OCI-LY1 (cell line): Measurements from ENCODE around the gene ERBB4.

Experiments
- H2AFZ ChIP-seq: fragments of 200-600 bp; sonication (generic), shearing (Covaris generic); 2 replicates; pipeline ENCODE4 v1.6.0; 2014; ENCODE audit warnings: antibody characterized with exemption, mild to moderate bottlenecking, low read length
- H3F3A ChIP-seq: fragments of 200-600 bp; sonication (generic), shearing (Covaris generic); 2 replicates; pipeline ENCODE4 v1.6.0; 2014; ENCODE audit warnings: mild to moderate bottlenecking, antibody characterized with exemption, low read length, moderate library complexity; ENCODE audit not compliant: insufficient read depth
- H3K27ac ChIP-seq: fragments of 200-600 bp; sonication (generic); 2 replicates; pipeline ENCODE4 v1.5.1; 2014; ENCODE audit warnings: low read length, mixed run types, mild to moderate bottlenecking, low read depth; ENCODE audit not compliant: poor library complexity, severe bottlenecking
- H3K27me3 ChIP-seq: fragments of 200-600 bp; sonication (generic); 2 replicates; pipeline ENCODE4 v1.6.0; 2014; ENCODE audit warnings: antibody characterized with exemption, mild to moderate bottlenecking, low read length, moderate library complexity; ENCODE audit not compliant: insufficient read depth
- H3K36me3 ChIP-seq: fragments of 200-600 bp; sonication (generic); 2 replicates; pipeline ENCODE4 v1.6.1; 2014; ENCODE audit warnings: mild to moderate bottlenecking, antibody characterized with exemption, low read length, moderate library complexity, mixed read lengths; ENCODE audit not compliant: insufficient read depth
- H3K4me1 ChIP-seq: fragments of 200-600 bp; sonication (generic); 2 replicates; pipeline ENCODE4 v1.5.1; 2014; ENCODE audit warnings: mild to moderate bottlenecking, low read length, moderate library complexity; ENCODE audit not compliant: insufficient read depth, severe bottlenecking
- H3K4me2 ChIP-seq: fragments of 200-600 bp; sonication (generic), shearing (Covaris generic); 2 replicates; pipeline ENCODE4 v1.6.1; 2014; ENCODE audit warnings: low read length
- H3K4me3 ChIP-seq: fragments of 200-600 bp; sonication (generic); 2 replicates; pipeline ENCODE4 v1.5.1; 2014; ENCODE audit warnings: low read length, low read depth, mild to moderate bottlenecking, mixed read lengths; ENCODE audit not compliant: poor library complexity, severe bottlenecking
- H3K79me2 ChIP-seq: fragments of 200-600 bp; shearing (Covaris generic); 2 replicates; pipeline ENCODE4 v1.6.1; 2016; ENCODE audit warnings: mixed run types, low read length, mixed read lengths; ENCODE audit not compliant: insufficient read depth
- H3K9ac ChIP-seq: fragments of 200-600 bp; sonication (generic), shearing (Covaris generic); 2 replicates; pipeline ENCODE4 v1.6.1; 2014; ENCODE audit warnings: mild to moderate bottlenecking, low read length, mixed read lengths
- H3K9me2 ChIP-seq: fragments of 200-600 bp; sonication (generic), shearing (Covaris generic); 2 replicates; pipeline ENCODE4 v1.6.1; 2014; ENCODE audit warnings: low read depth, mild to moderate bottlenecking, low read length, mixed read lengths
- H3K9me3 ChIP-seq: fragments of 200-600 bp; shearing (Covaris generic); 2 replicates; pipeline ENCODE4 v1.6.1; 2014; ENCODE audit warnings: low read length, mixed read lengths
- H4K20me1 ChIP-seq: fragments of 200-600 bp; sonication (generic), shearing (Covaris generic); 2 replicates; pipeline ENCODE4 v1.6.0; 2016; ENCODE audit warnings: mild to moderate bottlenecking, low read length; ENCODE audit not compliant: insufficient read depth
- EZH2 ChIP-seq: fragments of 200-600 bp; sonication (generic), shearing (Covaris generic); IDR thresholded peaks from 2 replicates; pipeline ENCODE4 v1.8.0; 2017; ENCODE audit warnings: borderline replicate concordance, mixed run types, mild to moderate bottlenecking, antibody characterized with exemption, low read length, moderate library complexity, mixed read lengths
- TF ChIP-seq, protein P1 (sequence below): fragments of 200-600 bp; sonication (generic), shearing (Covaris generic); IDR thresholded peaks from 2 replicates; pipeline ENCODE4 v1.5.1; 2017; ENCODE audit warnings: mild to moderate bottlenecking, antibody characterized with exemption, low read length, moderate library complexity, mixed read lengths

ERBB4 gene

DNA sequence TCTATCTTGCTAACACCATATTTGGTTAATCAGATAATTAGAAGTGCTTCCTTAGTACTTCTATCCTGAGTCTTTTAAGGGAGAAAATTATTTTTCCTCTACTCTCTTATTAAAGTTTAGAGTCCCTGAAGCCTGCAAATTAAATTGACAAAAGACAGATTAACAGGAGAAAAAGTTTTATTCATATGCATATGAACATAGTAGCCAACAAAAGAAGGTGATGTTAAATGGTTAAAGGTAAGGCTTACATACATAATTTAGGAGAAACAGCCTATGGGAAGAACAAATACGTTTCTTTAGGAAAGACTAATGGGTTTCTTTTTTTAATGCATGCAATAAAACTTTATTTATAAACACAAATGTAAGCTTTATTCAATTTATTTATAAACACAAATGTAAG is 1177.2 kb downstream of the ERBB4 start:
- H3K9me3 ChIP-seq, result no peaks in the 10 kb centered on the region
- H2AFZ ChIP-seq, result no peak overlapping the region
- H3K79me2 ChIP-seq, result no peaks in the 10 kb centered on the region
- no peaks in the 10 kb centered on the region for H3K36me3 ChIP-seq
- no peak overlapping the region for H3K4me3 ChIP-seq
- no peak overlapping the region for H3K4me2 ChIP-seq
- no peaks in the 10 kb centered on the region for H3K9me2 ChIP-seq
- no peaks in the 10 kb centered on the region for H3F3A ChIP-seq
- no peak overlapping the region for H3K27ac ChIP-seq
- no peaks in the 10 kb centered on the region for H3K27me3 ChIP-seq
- no peaks in the 10 kb centered on the region for H4K20me1 ChIP-seq
- H3K4me1 ChIP-seq, result peaks cover 42% of the 10 kb centered on the region
- TF ChIP-seq EZH2, result no peak
- TF ChIP-seq, protein P1, sequence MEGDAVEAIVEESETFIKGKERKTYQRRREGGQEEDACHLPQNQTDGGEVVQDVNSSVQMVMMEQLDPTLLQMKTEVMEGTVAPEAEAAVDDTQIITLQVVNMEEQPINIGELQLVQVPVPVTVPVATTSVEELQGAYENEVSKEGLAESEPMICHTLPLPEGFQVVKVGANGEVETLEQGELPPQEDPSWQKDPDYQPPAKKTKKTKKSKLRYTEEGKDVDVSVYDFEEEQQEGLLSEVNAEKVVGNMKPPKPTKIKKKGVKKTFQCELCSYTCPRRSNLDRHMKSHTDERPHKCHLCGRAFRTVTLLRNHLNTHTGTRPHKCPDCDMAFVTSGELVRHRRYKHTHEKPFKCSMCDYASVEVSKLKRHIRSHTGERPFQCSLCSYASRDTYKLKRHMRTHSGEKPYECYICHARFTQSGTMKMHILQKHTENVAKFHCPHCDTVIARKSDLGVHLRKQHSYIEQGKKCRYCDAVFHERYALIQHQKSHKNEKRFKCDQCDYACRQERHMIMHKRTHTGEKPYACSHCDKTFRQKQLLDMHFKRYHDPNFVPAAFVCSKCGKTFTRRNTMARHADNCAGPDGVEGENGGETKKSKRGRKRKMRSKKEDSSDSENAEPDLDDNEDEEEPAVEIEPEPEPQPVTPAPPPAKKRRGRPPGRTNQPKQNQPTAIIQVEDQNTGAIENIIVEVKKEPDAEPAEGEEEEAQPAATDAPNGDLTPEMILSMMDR, result no peak
- no peak overlapping the region for H3K9ac ChIP-seq

DNA sequence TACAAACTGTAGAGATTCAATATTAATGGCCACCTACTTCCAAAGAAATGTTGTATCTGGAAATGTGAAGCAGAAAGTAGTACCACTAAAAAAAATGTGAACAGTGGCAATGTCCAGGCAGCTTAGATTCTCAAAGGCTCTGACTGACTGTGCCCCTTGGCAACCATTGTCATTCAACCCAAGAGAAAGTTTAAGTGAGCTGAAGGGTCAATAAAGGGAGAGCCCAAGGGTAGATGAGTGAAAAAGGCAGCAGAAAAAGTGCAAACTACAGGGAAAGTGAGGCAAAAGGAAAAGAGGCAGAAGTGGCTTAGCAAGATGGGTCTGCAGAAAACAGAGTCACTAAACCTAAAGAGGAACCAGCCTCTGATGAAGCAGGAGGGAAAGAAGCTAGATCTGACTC is 1179.3 kb downstream of the ERBB4 start:
- no peaks in the 10 kb centered on the region for H3K79me2 ChIP-seq
- no peak overlapping the region for H3K9ac ChIP-seq
- no peak overlapping the region for H3K27ac ChIP-seq
- H3K4me1 ChIP-seq, result peaks cover 27% of the 10 kb centered on the region
- no peak overlapping the region for H3K4me3 ChIP-seq
- no peaks in the 10 kb centered on the region for H3K9me2 ChIP-seq
- H4K20me1 ChIP-seq, result no peaks in the 10 kb centered on the region
- H3K27me3 ChIP-seq, result no peaks in the 10 kb centered on the region
- H3K9me3 ChIP-seq, result no peaks in the 10 kb centered on the region
- H2AFZ ChIP-seq, result no peak overlapping the region
- no peaks in the 10 kb centered on the region for H3F3A ChIP-seq
- H3K4me2 ChIP-seq, result no peak overlapping the region
- no peaks in the 10 kb centered on the region for H3K36me3 ChIP-seq
- TF ChIP-seq EZH2, result no peak
- TF ChIP-seq, protein P1, result no peak

DNA sequence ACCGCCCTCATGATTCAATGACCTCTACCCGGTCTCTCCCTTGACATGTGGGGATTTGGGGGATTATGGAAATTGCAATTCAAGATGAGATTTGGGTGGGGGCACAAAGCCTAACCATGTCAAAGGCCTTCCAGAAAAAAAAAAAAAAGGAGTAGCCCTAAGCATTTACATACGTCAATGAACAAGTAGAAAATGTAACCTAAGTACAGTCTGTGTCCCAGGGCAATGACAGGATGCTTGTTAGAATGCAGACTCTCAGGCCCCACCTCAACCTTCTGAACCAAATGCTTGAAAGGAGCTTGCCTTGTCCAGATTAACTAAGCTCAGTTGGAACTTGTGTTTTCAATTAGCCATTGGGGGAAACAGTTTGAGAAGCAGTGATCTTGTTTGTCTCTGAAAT is 1180.1 kb downstream of the ERBB4 start:
- no peak overlapping the region for H3K4me2 ChIP-seq
- no peak for TF ChIP-seq EZH2
- TF ChIP-seq, protein P1, result no peak
- no peaks in the 10 kb centered on the region for H3K36me3 ChIP-seq
- no peaks in the 10 kb centered on the region for H3K79me2 ChIP-seq
- H3K9me3 ChIP-seq, result no peaks in the 10 kb centered on the region
- no peaks in the 10 kb centered on the region for H4K20me1 ChIP-seq
- peaks cover 26% of the 10 kb centered on the region for H3K4me1 ChIP-seq
- no peaks in the 10 kb centered on the region for H3K27me3 ChIP-seq
- H3K9me2 ChIP-seq, result no peaks in the 10 kb centered on the region
- no peaks in the 10 kb centered on the region for H3F3A ChIP-seq
- no peak overlapping the region for H3K4me3 ChIP-seq
- H2AFZ ChIP-seq, result no peak overlapping the region
- no peak overlapping the region for H3K27ac ChIP-seq
- H3K9ac ChIP-seq, result no peak overlapping the region
